Colonic mucosa (tissue), 4 donors: ENCODE measurements around the gene RALGAPB. TPM values are rescaled to one million over a fixed set of nuclear protein-coding genes. Genes with fewer than 3 reads are reported as not detected.

Experiments
- DNase-seq: peaks from one replicate; pipeline ENCODE4 v3.0.0-alpha.2; 2020
- H3K27ac ChIP-seq: fragments of 200-600 bp; one replicate; pipeline ENCODE4 v1.8.0; 2021
- H3K27me3 ChIP-seq: fragments of 200-600 bp; one replicate; pipeline ENCODE4 v1.8.0; 2021
- H3K36me3 ChIP-seq: fragments of 200-600 bp; one replicate; pipeline ENCODE4 v1.8.0; 2021
- H3K4me1 ChIP-seq: fragments of 200-600 bp; one replicate; pipeline ENCODE4 v1.8.0; 2021; ENCODE audit warnings: mild to moderate bottlenecking
- H3K4me3 ChIP-seq: fragments of 200-600 bp; one replicate; pipeline ENCODE4 v1.8.0; 2021
- H3K9ac ChIP-seq, 2 donors: one replicate each; pipeline ENCODE4 v1.7.0; 2013; ENCODE audit warnings: control low read depth in 2 of 2, low read depth in 2 of 2, low read length in 2 of 2
- H3K9me3 ChIP-seq: fragments of 200-600 bp; one replicate; pipeline ENCODE4 v1.8.0; 2021
- CTCF ChIP-seq: fragments of 200-600 bp; IDR thresholded peaks from one replicate; pipeline ENCODE4 v1.8.0; 2022; ENCODE audit warnings: antibody characterized with exemption, mild to moderate bottlenecking
- intact Hi-C: fragments of 100-400 bp; cut with DNase I; formaldehyde crosslinking; loops from one replicate; pipeline ENCODE4 v1.14.1; 2022
- total RNA-seq, 2 donors: library from RNA; stranded (reverse); fragmentation: NEBNext Ultra II Directional in 1 of 2; extraction: Animal tissue kit (Norgen Biotek cat#: 25700) in 1 of 2; gene quantifications; one replicate each; pipeline ENCODE4 v1.2.1, GENCODE V29; 2021
- donor health status: healthy.
- donor health status: DM: no; HTN: no; CAD: no.
- donor health status: DM: no; HTN: no; CAD: no.

Gene RALGAPB
- total RNA-seq, 2 donors from 2014 or later: 30.5 to 33.7 TPM

DNA sequence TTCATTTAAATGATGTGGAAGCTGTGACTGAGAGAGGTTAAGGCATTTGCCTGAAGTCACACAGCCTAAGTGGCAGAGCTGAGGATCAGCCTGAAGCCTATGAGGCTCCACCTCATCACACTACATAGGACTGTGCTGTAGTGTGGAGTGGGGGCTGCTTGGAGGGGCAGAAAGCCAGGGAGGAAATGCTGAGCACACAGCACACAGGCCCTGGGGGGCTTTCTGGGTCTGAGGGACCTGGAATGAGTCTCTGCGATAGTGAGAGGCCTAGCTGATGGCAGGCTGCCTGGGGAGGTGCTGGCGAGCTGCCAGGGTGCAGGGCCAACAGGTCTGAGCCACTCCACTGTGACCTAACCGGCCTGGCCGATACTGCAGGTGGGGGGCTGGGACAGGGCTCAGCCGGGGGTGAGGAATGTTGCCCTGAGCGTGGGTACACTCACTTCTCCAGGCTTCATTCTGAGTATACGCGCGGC, 126.8 kb downstream of the RALGAPB start:
- DNase-seq: no peak
- H3K27me3 ChIP-seq: peaks cover 21% of the 10 kb centered on the region

GRCh38 chr20:38600057-38600456, 127.4 kb downstream of the RALGAPB start:
- H3K27ac ChIP-seq: no peak overlapping the region

More for the DNA sequence above, 126.8 kb downstream of the RALGAPB start:
- Histone ChIP-seq H3K9me3 (no peaks in the 10 kb centered on the region), H3K36me3 (no peaks in the 10 kb centered on the region), H3K4me3 (no peak overlapping the region), H3K4me1 (no peaks in the 10 kb centered on the region), H3K27ac (no peak overlapping the region), H3K9ac (no peak overlapping the region)
- TF ChIP-seq CTCF: no peak
- intact Hi-C loops: no loop called here

DNA sequence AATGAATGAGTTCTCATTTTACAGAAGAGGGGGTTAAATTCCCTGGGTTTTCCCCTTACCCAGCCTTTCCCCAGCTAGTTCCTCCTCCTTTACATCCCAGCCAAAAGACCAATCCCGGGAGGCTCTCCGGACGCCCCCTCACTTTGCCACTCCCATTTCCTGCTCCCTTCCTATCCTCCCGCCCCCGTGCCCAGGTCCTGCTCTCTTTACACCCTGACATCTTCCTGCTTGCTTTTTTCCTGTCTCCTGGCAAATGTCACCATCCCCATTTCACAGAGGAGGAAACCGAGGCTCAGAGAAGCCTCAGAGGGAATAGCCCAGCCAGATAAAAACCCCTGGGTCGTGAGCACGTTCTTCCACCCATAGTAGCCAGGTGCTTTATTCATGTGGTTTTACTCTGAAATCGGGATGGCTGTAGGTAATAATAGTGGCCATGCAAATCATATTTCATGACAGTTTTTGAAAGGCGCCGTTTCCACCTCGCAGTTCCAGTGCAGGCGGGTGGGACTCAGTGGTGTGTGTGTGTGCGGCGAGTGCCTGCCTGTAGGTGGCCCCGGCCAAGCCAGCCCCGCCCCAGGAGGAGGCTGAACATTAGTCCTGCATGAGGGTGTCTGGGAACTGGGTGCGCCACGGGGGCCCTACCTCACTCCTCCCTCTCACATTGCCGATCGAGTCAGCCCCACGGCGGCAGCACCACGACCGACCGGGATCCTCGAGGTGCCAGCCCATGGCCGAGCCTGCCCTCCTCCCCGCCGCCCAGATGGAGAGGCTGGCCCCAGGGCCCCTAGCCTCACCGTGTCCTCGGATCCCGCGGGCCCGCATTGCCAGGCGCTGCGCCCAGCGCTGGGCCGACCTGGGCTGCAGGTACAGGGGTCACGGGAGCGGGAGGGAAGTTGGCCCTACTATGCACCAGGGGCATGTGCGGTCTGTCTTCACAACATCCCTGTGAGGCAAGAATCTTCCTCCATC, 128.9 kb downstream of the RALGAPB start, which contains the start of gene ARHGAP40:
ARHGAP40 (plus strand) TSS at position 594 of the 969 bp plus-strand sequence.
- DNase-seq: no peak
- Histone ChIP-seq H3K27me3 (peaks cover 21% of the 10 kb centered on the region), H3K9ac (no peak within 1 kb of the TSS), H3K4me1 (no peaks in the 10 kb centered on the region), H3K9me3 (no peaks in the 10 kb centered on the region), H3K4me3 (no peak within 1 kb of the TSS), H3K36me3 (no peaks in the 10 kb centered on the region), H3K27ac (no peak within 1 kb of the TSS)
- intact Hi-C loops: no loop called here
- no peak for TF ChIP-seq CTCF

More at GRCh38 chr20:38600057-38600456, 127.4 kb downstream of the RALGAPB start:
- intact Hi-C loops: no loop called here
- TF ChIP-seq CTCF: no peak
- peaks cover 21% of the 10 kb centered on the region for H3K27me3 ChIP-seq
- H3K4me3 ChIP-seq: no peak overlapping the region
- no peak overlapping the region for H3K9ac ChIP-seq
- no peaks in the 10 kb centered on the region for H3K4me1 ChIP-seq
- no peaks in the 10 kb centered on the region for H3K9me3 ChIP-seq
- DNase-seq: no peak
- H3K36me3 ChIP-seq: no peaks in the 10 kb centered on the region

- no peak overlapping the region for H3K9ac ChIP-seq
- H3K4me1 ChIP-seq: no peaks in the 10 kb centered on the region
- peaks cover 21% of the 10 kb centered on the region for H3K27me3 ChIP-seq
- no peak for DNase-seq
- TF ChIP-seq CTCF: no peak
- no peak overlapping the region for H3K4me3 ChIP-seq
- intact Hi-C loops: no loop called here
- no peaks in the 10 kb centered on the region for H3K9me3 ChIP-seq
- H3K27ac ChIP-seq: no peak overlapping the region
- no peaks in the 10 kb centered on the region for H3K36me3 ChIP-seq
These were observed 129.5 kb downstream of the RALGAPB start for GRCh38 chr20:38602185-38602581.

GRCh38 chr20:38603286-38603685, 130.6 kb downstream of the RALGAPB start:
- intact Hi-C loops: no loop called here
- TF ChIP-seq CTCF: no peak
- no peaks in the 10 kb centered on the region for H3K36me3 ChIP-seq
- H3K4me1 ChIP-seq: no peaks in the 10 kb centered on the region
- no peak overlapping the region for H3K27ac ChIP-seq
- DNase-seq: no peak
- H3K27me3 ChIP-seq: peaks cover 21% of the 10 kb centered on the region
- H3K9ac ChIP-seq: no peak overlapping the region
- H3K4me3 ChIP-seq: no peak overlapping the region
- H3K9me3 ChIP-seq: no peaks in the 10 kb centered on the region
